Activated CD8-positive, alpha-beta memory T cell treated with anti-CD3 and anti-CD28 coated beads, Interleukin-2, amount 10 ng/mL, durations not matched to agents 7 days and 5 days (primary cell): ENCODE measurements around the gene MOAP1. TPM values are rescaled to one million over a fixed set of nuclear protein-coding genes. Genes with fewer than 3 reads are reported as not detected.
"Not testable (repeated sequence)": the region's sequence is repeated elsewhere in the genome, so short reads cannot be mapped to it uniquely, and the experiment has no call there.

Experiments used
- ATAC-seq: fragments of 150-1000 bp; cut with Tn5 transposase; one replicate; pipeline ENCODE4 v1.10.0; 2021; ENCODE audit warnings: moderate library complexity
- CTCF ChIA-PET: fragments of 350-600 bp; sonication (Branson Sonifier 250); formaldehyde crosslinking; loops from one replicate; lab custom pipeline; 2021; ENCODE audit warnings: antibody characterized with exemption; lab: Charles Lee
- DNase-seq: peaks from one replicate; pipeline ENCODE4 v3.0.0-alpha.2; 2020
- H3K27ac Mint-ChIP-seq: one replicate; pipeline ENCODE4 v1.8.0; 2021; ENCODE audit warnings: mild to moderate bottlenecking, mixed read lengths
- H3K27me3 Mint-ChIP-seq: one replicate; pipeline ENCODE4 v1.8.0; 2021; ENCODE audit warnings: mixed read lengths
- H3K36me3 Mint-ChIP-seq: one replicate; pipeline ENCODE4 v1.8.0; 2021; ENCODE audit warnings: mild to moderate bottlenecking, mixed read lengths
- H3K4me1 Mint-ChIP-seq: one replicate; pipeline ENCODE4 v1.8.0; 2021; ENCODE audit warnings: mixed read lengths
- H3K4me3 Mint-ChIP-seq: one replicate; pipeline ENCODE4 v1.8.0; 2021; ENCODE audit warnings: mild to moderate bottlenecking, moderate library complexity, mixed read lengths
- H3K9me3 Mint-ChIP-seq: one replicate; pipeline ENCODE4 v1.8.0; 2022; ENCODE audit warnings: low read depth, mixed read lengths
- total RNA-seq, 2 experiments: library from RNA; stranded (reverse); gene quantifications; one replicate each; pipeline ENCODE4 v1.2.3, GENCODE V29; 2021

MOAP1 gene, protein sequence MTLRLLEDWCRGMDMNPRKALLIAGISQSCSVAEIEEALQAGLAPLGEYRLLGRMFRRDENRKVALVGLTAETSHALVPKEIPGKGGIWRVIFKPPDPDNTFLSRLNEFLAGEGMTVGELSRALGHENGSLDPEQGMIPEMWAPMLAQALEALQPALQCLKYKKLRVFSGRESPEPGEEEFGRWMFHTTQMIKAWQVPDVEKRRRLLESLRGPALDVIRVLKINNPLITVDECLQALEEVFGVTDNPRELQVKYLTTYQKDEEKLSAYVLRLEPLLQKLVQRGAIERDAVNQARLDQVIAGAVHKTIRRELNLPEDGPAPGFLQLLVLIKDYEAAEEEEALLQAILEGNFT
- 10 to 100 TPM; 18.2 to 19.5 TPM for total RNA-seq

DNA sequence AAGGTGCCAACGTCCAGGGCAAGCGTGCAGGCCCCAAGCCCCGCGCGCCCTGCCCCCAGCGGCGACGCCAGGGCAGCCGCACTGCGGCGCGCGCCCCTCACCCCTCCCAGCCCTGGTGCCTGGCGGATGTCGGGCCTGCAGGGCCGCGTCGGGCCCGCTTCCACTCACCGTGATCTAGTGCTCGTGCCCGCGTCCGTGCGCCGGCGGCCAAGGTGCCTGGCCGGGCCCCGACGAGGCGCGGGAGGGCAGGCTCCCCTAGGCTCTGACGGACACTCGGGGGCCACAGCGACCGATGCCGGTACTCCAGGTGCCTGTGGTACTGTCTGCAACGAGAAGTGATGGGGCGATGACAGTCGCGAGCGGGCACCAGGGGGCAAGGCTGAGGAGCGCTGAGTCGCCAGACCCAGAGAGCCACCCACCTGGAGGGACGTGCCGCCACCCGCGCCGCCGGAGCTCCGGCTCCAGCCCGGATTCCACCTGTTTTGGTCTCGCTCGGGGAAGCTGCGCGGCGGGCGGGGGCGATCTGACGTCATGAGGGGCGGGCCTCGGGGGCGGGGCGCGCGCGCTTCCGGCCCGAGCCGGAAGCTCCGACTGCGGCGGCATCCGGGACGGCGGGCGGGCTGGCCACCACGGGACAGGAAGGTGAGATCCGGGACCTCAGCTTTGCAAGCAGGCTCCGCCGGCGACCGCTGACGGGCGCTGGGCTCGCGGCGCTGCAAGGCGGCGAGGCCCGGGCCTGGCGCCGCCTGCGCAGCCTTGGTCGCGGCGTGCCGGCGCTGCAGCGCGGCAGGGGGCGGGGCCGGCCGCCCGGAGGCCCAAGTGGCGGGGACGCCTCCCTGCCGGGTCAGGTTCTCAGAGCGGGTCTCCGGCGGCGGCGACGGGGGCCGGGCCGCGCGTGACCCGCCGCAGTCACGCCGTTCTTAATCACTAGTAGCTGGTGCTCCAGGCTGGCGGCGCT lies at the start of gene MOAP1, which contains the start of gene LYSET:
Gene MOAP1 (minus strand): TSS at position 507 of the 958 bp plus-strand sequence. CDS start 655 bp downstream, outside the sequence.
Gene LYSET (plus strand): TSS at position 927 of the 958 bp plus-strand sequence. CDS start 89 bp downstream, outside the sequence.
- peak within 1 kb of the TSS; percentile 90 for H3K4me3 Mint-ChIP-seq
- DNase-seq (peak; percentile 95), ATAC-seq (peak; percentile 90)
- H3K9me3 Mint-ChIP-seq = no peaks in the 10 kb centered on the region
- CTCF ChIA-PET = interaction anchor here (0.7 to 3.5 kb wide), 12 partner anchors 9 to 126 kb away, joined by 3 to 20 read pairs (median 6); partner anchors contain the start of genes GON7 and UBR7
- no peaks in the 10 kb centered on the region for H3K27me3 Mint-ChIP-seq
- peaks cover 31% of the 10 kb centered on the region for H3K4me1 Mint-ChIP-seq
- peak within 1 kb of the TSS; percentile 94 for H3K27ac Mint-ChIP-seq
- H3K36me3 Mint-ChIP-seq = peaks cover 20% of the 10 kb centered on the region

DNA sequence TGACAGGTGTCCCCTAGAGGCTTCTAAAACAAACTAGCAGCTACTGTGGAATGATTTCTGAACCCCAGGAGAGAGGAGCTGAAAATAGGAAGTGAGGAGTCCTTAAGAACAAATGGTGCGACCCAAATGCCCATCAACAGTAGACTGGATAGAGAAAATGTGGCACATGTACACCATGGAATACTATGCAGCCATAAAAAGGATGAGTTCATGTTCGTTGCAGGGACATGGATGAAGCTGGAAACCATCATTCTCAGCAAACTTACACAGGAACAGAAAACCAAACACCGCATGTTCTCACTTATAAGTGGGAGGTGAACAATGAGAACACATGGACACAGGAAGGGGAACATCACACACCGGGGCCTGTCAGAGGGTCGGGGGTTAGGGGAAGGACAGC lies 48.4 kb upstream of the MOAP1 start:
- H3K27me3 Mint-ChIP-seq = peaks cover 16% of the 10 kb centered on the region
- not testable (repeated sequence) for ATAC-seq, DNase-seq, H3K4me1 Mint-ChIP-seq, H3K27ac Mint-ChIP-seq, H3K36me3 Mint-ChIP-seq, H3K4me3 Mint-ChIP-seq, H3K9me3 Mint-ChIP-seq
- CTCF ChIA-PET = interaction anchor here (2.1 kb wide), 1 partner anchor 12 kb away, joined by 6 read pairs; no protein-coding TSS in a partner anchor

DNA sequence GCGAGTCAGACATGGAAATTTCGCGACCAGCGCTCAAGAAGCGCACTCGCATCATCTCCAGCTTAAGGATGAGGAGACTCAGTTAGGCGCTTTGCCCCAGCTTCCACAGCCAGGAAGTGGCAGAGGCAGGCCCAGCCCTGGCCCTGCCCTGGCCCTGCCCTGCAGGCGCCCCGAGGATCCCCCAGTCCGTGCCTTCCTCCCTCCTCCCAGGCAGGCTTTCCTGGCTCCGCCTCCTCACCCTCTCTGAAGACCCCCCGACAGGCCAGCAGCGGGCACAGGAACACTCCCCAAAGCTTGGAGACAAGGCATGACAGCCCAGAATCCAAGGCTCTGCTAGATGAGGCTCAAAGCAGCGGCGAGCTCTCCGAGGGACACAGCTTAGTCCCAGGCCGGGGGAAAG lies 47.5 kb upstream of the MOAP1 start:
- no peak for DNase-seq
- H3K27ac Mint-ChIP-seq = no peak overlapping the region
- H3K9me3 Mint-ChIP-seq = no peaks in the 10 kb centered on the region
- H3K4me3 Mint-ChIP-seq = no peak overlapping the region
- H3K36me3 Mint-ChIP-seq = peaks cover 9% of the 10 kb centered on the region
- ATAC-seq = no peak
- peaks cover 8% of the 10 kb centered on the region for H3K4me1 Mint-ChIP-seq
- CTCF ChIA-PET = no interaction called here
- peaks cover 16% of the 10 kb centered on the region for H3K27me3 Mint-ChIP-seq

DNA sequence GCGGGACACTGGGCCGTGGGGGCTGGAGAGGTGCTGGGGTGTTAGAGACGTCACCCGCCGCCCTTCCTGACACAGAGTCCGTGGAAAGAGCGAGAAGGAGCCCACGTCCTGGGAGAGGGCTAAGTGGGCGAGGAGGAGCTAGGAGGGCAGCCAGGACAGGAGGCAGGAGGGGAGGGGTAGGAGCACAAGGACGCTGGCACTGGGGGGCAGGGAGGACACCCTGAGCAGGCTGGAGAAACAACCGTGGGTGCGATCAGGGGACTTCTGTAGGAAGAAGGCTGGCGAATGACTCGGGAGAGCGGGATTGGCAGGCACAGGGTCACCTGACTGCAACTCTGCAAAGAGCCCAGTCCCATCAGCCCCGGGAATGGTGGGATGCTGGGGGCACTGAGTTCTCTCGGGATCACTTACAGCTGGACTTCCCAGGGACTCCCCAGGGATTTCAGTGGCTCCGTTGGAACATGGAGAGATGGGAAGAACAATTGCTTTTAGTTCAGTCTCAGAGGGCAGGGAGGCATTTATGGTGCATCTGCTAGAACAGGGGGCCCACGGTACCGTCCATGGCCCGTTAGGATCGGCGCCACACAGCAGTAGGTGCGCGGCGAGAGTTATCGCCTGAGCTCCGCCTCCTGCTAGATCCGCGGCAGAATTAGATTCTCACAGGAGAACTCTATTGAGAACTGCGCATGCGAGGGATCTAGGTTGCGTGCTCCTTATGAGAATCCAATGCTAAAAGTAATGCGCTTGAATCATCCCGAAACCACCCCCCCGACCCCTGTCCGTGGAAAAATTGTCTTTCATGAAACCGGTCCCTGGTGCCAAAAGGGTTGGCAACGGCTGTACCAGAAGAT lies 46.7 kb upstream of the MOAP1 start:
- CTCF ChIA-PET = interaction anchor here (0.9 kb wide), 1 partner anchor 33 kb away, joined by 3 read pairs; no protein-coding TSS in a partner anchor
- DNase-seq = no peak
- no peaks in the 10 kb centered on the region for H3K9me3 Mint-ChIP-seq
- peak; percentile 47 for ATAC-seq
- peaks cover 13% of the 10 kb centered on the region for H3K36me3 Mint-ChIP-seq
- H3K27ac Mint-ChIP-seq = no peak overlapping the region
- peaks cover 16% of the 10 kb centered on the region for H3K27me3 Mint-ChIP-seq
- H3K4me1 Mint-ChIP-seq = peaks cover 8% of the 10 kb centered on the region
- peak overlapping the region; percentile 32 for H3K4me3 Mint-ChIP-seq

DNA sequence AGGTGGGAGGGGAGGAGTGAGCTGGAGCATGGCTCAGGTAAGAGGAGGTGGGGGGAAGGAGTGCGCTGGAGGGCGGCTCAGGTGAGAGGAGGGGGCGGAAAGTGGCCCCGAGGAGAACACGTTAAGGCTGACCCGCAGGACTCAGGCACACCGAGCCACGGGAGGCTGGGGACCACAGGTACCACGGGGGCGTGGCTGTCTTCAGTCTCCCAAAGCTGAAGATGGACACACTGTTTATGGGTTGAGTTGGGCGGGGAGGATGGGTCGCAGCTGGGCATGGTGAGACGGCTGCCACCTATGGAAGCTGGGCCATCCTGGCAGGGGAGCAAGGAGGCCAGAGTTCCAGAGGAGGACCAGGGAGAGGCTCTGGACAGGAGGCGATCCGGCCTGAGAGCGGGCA lies 45.8 kb upstream of the MOAP1 start:
- H3K27me3 Mint-ChIP-seq = peaks cover 16% of the 10 kb centered on the region
- no peak overlapping the region for H3K4me3 Mint-ChIP-seq
- H3K9me3 Mint-ChIP-seq = no peaks in the 10 kb centered on the region
- no peak overlapping the region for H3K27ac Mint-ChIP-seq
- peaks cover 8% of the 10 kb centered on the region for H3K4me1 Mint-ChIP-seq
- peaks cover 21% of the 10 kb centered on the region for H3K36me3 Mint-ChIP-seq
- no peak for ATAC-seq
- no peak for DNase-seq
- CTCF ChIA-PET = no interaction called here

DNA sequence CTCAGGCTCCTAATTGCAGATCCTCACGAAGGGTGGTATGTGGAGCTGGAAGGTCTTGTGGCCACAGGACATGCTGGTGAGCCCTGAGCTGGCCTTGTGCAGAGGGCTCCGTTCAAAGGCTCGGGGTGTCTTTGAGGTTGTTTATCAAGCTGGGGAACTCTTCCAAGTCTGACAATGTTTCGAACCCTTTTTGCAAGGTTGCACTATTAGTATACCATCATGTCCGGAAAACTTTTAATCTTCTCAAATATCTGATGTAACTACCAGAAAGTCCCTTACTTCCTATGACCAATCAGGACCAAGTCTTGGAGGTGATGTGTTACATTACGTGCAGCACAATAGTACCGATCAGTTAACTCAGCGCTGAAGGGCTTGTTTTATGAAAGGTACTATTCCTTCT lies 43.9 kb upstream of the MOAP1 start:
- DNase-seq = no peak
- H3K4me3 Mint-ChIP-seq = no peak overlapping the region
- CTCF ChIA-PET = no interaction called here
- H3K27me3 Mint-ChIP-seq = peaks cover 7% of the 10 kb centered on the region
- no peak for ATAC-seq
- H3K27ac Mint-ChIP-seq = no peak overlapping the region
- H3K9me3 Mint-ChIP-seq = no peaks in the 10 kb centered on the region
- peaks cover 30% of the 10 kb centered on the region for H3K36me3 Mint-ChIP-seq
- H3K4me1 Mint-ChIP-seq = peaks cover 8% of the 10 kb centered on the region

DNA sequence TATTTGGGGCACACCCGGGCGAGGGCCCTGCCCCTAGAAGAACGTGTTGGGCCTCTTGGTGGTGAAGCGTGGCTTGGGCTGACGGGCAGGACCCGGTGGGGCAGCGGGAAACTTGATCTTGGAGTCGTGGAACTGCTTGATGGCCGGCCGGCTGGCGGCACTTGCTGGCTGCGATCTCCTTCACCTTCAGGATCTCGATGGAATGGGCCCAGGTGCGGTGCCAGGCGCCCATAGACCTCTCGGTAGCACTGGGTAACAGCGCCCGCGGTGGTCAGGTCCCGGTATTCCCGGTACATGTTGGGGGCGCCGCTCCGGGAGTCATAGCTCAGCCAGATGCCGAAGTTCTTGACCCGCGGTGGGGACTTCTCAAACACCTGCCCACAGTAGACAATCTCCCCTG lies 38.9 kb upstream of the MOAP1 start:
- CTCF ChIA-PET = no interaction called here
- no peaks in the 10 kb centered on the region for H3K27me3 Mint-ChIP-seq
- H3K9me3 Mint-ChIP-seq = no peaks in the 10 kb centered on the region
- H3K4me3 Mint-ChIP-seq = no peak overlapping the region
- peaks cover 49% of the 10 kb centered on the region for H3K36me3 Mint-ChIP-seq
- H3K4me1 Mint-ChIP-seq = peaks cover 8% of the 10 kb centered on the region
- H3K27ac Mint-ChIP-seq = no peak overlapping the region
- DNase-seq = no peak
- ATAC-seq = no peak

DNA sequence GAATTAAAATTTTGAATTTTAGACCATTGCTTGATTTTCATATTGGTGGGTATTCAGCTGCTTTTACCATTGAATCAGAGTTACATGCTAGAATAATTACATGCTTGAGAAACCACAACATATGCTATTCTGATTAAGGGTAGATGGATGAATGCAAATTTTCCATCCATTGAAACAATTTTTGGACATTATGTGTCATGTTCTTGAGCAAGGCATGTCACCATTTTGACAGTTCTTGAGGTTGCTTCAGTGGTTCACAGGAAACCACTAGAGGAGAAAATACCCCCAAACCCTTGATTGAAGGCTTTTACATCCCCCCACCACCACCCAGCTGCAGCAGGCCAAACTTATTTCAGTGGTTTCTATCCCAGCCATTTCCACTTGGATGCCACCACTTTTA lies 35.8 kb upstream of the MOAP1 start:
- Mint-ChIP-seq H3K4me3 (no peak overlapping the region), H3K27ac (no peak overlapping the region), H3K9me3 (no peaks in the 10 kb centered on the region), H3K36me3 (peaks cover 42% of the 10 kb centered on the region), H3K27me3 (no peaks in the 10 kb centered on the region), H3K4me1 (peaks cover 8% of the 10 kb centered on the region)
- CTCF ChIA-PET = interaction anchor here (2.0 kb wide), 1 partner anchor 107 kb away, joined by 6 read pairs; no protein-coding TSS in a partner anchor
- DNase-seq = no peak
- ATAC-seq = peak; percentile 30

DNA sequence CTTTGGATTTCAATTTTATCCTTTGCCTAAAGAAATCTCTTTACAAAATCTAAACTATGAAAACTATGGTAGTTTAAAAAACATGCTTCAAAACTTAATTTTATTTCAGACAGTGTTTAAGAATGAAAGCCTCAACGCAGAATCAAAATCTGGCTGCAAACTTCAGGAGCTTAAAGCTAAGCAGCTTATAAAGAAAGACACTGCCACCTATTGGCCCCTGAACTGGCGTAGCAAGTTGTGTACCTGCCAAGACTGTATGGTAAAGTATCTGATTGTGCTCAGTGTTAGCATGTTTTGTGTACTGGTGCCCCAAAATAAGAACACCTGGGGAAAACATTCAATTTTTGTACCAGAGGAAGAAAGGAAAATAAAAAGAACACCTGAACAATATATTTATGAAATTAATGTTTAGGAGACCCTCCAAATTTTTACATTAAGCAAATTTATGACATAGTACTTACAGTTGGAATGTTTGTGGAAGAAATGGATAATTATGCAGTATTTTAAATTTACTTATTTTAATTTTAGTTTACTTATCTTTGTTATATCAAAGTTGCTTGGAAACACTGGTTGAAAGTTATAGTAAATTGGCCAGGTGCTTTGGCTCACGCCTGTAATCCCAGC lies 34.5 kb upstream of the MOAP1 start:
- peaks cover 38% of the 10 kb centered on the region for H3K36me3 Mint-ChIP-seq
- no peak overlapping the region for H3K4me3 Mint-ChIP-seq
- DNase-seq = peak; percentile 67
- ATAC-seq = peak; percentile 91
- peaks cover 8% of the 10 kb centered on the region for H3K4me1 Mint-ChIP-seq
- H3K27ac Mint-ChIP-seq = no peak overlapping the region
- H3K27me3 Mint-ChIP-seq = no peaks in the 10 kb centered on the region
- H3K9me3 Mint-ChIP-seq = no peaks in the 10 kb centered on the region
- CTCF ChIA-PET = interaction anchor here (0.6 to 3.4 kb wide), 7 partner anchors 10 to 106 kb away, joined by 3 to 19 read pairs (median 5); partner anchors contain the start of genes GON7, LYSET, MOAP1 and UBR7

DNA sequence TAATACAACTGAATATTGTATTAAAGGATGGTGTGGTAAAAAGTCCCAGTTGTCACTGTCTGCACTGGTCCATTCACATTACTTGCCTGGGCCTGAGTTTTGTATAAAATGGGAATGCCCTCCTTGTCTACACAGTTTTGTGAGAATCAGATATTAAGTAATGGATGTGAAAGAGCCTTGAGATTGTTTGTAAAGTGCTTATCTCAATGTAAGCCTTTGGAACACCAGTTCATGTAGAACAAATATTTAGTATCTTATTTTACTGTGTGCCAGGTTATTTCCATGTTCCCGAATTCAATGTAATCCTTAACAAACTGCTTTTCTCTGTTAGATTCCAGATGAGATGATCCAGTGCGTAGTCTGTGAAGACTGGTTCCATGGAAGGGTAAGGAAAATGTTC lies 29.9 kb upstream of the MOAP1 start:
- H3K27me3 Mint-ChIP-seq = no peaks in the 10 kb centered on the region
- no peak overlapping the region for H3K27ac Mint-ChIP-seq
- H3K4me3 Mint-ChIP-seq = no peak overlapping the region
- CTCF ChIA-PET = no interaction called here
- no peaks in the 10 kb centered on the region for H3K9me3 Mint-ChIP-seq
- peaks cover 4% of the 10 kb centered on the region for H3K4me1 Mint-ChIP-seq
- peaks cover 31% of the 10 kb centered on the region for H3K36me3 Mint-ChIP-seq
- ATAC-seq (no peak), DNase-seq (no peak)

DNA sequence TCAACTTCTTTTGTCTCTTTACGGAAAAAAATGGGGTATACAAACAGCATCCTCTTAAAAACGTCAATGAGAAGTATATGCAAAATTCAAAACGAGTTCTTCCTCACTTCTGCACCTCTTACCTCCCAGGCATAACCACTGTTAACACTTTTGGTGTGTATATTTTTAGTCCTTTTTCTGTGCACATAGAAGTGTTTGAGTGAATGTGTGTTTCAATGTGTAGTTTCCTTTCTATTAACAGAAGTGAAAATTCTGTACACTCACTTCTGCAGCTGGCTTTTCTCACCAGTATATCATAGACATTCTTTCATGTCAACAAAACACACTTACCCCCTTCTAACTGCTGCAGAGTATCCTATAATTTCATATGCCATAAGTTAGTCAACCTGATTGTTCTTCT lies 27.7 kb upstream of the MOAP1 start:
- CTCF ChIA-PET = no interaction called here
- no peak overlapping the region for H3K4me3 Mint-ChIP-seq
- no peak for ATAC-seq
- H3K4me1 Mint-ChIP-seq = peaks cover 19% of the 10 kb centered on the region
- H3K27me3 Mint-ChIP-seq = no peaks in the 10 kb centered on the region
- H3K27ac Mint-ChIP-seq = no peak overlapping the region
- no peak for DNase-seq
- H3K36me3 Mint-ChIP-seq = peaks cover 26% of the 10 kb centered on the region
- no peaks in the 10 kb centered on the region for H3K9me3 Mint-ChIP-seq
